Fibroblast of lung (primary cell): ENCODE results near the gene MBD6.

Experiments used
- EZH2 ChIP-seq: IDR thresholded peaks from 2 replicates; pipeline ENCODE4 v1.5.1; 2012; ENCODE audit warnings: low read length, control low read depth, mild to moderate bottlenecking; ENCODE audit errors: missing control alignments
- TF ChIP-seq, protein P1 (sequence below), 2 donors: IDR thresholded peaks in 1 of 2; conservative IDR thresholded peaks in 1 of 2; 1 replicate in 1 of 2; 2 replicates in 1 of 2; pipeline ENCODE4 v1.5.1; 2011 to 2012; ENCODE audit warnings: low read length in 2 of 2, control low read depth in 1 of 2, inconsistent platforms in 1 of 2, low read depth in 1 of 2, mild to moderate bottlenecking in 1 of 2

DNA sequence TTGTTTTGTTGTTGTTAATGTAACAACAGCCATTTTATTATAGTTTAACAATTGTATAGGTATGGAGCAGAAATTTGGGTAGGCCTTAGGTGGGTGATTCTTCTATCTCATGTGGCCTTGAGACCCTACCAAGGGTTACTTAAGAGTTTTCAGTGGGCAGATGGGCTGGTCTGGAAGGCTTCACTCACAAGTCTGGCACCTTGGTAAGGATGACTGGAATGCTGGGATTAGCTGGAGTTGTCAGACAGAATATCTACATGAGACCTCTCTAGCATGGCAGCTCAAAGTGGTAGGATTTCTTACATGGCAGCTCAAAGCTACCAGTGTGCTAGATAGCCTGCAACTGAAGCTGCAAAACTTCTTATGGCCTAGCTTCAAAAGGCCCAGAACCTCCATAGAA is 36.9 kb upstream of the MBD6 start:
- TF ChIP-seq, protein P1, sequence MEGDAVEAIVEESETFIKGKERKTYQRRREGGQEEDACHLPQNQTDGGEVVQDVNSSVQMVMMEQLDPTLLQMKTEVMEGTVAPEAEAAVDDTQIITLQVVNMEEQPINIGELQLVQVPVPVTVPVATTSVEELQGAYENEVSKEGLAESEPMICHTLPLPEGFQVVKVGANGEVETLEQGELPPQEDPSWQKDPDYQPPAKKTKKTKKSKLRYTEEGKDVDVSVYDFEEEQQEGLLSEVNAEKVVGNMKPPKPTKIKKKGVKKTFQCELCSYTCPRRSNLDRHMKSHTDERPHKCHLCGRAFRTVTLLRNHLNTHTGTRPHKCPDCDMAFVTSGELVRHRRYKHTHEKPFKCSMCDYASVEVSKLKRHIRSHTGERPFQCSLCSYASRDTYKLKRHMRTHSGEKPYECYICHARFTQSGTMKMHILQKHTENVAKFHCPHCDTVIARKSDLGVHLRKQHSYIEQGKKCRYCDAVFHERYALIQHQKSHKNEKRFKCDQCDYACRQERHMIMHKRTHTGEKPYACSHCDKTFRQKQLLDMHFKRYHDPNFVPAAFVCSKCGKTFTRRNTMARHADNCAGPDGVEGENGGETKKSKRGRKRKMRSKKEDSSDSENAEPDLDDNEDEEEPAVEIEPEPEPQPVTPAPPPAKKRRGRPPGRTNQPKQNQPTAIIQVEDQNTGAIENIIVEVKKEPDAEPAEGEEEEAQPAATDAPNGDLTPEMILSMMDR (conservative IDR thresholded peaks at IDR 0.05 in 1 of 2, IDR thresholded peaks at IDR 0.05 in 1 of 2; ENCODE audit: low read depth in 1 of 2, low read length in 2 of 2), result no peak
- TF ChIP-seq EZH2, result no peak
